Left renal cortex interstitium (tissue), 4 donors: ENCODE measurements around the gene SLC6A3. TPM values are rescaled to one million over a fixed set of nuclear protein-coding genes. Genes with fewer than 3 reads are reported as not detected.

Experiments used
- DNase-seq, 4 donors: peaks; one replicate each; pipeline ENCODE4 v3.0.0-alpha.2; 2013; ENCODE audit warnings: low read depth in 4 of 4, low spot score in 2 of 4, missing footprints in 1 of 4
- polyA plus RNA-seq, 4 donors: library from polyadenylated mRNA; unstranded; fragments of 120-200 nt; gene quantifications; one replicate each; pipeline ENCODE4 v1.2.1, GENCODE V29; 2013; ENCODE audit not compliant: insufficient read length in 4 of 4

SLC6A3 gene
- polyA plus RNA-seq, 4 donors: 0.56 to 0.88 (median 0.67) TPM

DNA sequence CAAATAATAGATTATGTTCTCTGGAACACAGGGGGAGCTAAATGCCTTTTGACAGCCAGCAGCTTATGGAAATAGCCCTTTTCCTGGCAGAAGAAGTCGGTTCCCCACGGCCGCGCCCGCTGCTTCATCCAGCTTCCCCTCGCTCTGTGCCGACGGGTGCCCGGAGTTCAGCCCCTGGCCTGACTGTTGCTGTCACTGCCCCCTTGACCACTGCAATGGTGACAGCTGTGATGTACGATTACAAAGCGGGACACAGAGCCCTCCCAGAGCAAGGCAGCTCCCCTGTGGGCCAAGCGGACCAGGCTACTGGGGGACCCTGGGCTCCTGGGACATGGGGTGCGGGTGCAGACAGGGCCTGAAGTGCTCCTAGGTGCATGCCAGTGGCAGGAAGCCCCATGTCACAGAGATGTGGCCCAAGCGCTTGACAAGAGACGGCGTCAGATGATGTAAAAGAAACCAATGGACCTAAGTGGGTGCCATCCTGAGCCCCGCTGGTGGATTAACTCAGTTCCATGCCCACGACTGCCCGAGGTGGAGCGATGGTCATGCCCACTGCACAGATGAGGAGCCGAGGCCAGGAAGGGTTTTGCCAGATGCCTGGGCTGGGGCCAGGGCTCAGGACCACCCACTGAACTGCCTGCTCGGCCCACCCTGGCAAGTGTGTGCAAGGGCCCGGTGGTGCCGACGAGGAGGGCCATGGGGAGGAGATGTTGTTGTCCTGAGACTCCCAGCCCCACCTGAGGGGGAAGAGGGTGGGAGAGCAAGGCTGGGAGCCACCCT is 87.1 kb downstream of the SLC6A3 start:
- DNase-seq: no peak

- DNase-seq: no peak
These were observed 88.1 kb downstream of the SLC6A3 start for GRCh38 chr5:1356873-1357787.

DNA sequence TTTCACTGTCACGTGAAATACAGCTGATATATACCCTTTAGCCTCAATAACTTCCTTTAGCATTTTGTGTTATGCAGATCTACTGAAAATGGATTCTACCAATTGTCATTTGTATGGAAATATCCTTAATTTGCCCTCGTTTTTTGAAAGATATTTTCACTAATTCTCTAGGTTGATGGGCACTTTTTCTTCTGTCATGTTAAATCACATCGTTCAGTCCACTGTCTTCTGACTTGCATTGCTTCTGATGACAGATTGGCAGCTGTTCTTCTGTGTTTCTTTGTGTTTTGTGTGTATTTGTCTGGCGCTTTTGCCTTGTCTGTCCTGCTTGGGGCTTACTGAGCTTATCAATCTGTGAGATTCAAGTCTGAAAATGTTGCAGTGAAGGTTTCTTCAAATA is 90.7 kb downstream of the SLC6A3 start:
- no peak for DNase-seq

DNA sequence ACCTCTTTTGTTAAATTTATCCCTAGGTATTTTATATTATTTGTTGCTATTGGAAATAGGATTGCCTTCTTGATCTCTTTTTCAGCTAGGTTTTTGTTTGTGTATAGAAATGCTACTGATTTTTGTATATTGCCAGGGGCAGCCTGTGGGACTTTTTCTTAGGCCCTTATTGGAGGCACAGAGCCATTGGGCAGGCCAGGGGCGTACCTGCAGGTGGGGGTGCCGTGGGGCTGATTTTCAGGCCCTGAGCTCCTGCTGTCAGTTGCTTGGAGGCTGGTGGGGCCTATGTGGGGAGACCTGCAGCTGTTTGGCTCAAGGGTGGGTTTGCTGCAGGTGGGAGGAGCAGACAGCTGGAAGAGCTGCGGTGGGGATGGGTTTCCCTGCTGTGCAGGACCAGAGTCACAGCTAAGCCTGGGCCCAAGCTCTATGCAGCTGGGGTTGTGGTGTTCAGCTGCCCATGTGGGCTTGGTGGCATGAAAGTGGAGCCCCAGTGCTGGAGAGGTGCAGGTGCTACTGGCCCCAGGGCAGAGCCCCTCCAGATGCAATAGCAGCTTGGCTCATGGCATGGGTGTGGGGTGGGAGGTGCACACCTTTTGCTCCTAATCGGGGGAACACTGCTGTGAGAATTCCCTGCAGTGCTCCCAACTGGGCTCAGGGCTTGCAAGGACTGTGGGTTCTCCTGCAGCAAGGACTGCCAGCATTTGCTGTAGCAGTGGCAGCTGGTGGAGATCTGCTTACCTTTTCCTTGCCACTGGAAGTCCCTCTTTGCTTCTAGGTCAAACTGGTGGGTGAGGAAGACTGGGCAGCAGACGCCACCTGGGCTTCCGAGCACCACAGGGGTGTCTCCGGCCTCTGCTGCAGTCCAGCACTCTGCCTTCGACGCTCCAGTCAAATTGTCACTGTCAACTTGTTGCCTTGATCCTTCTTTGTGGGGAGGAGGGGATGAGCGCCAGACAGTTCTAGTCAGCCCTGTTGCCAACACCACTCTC is 92.7 kb downstream of the SLC6A3 start:
- no peak for DNase-seq

- DNase-seq: no peak
These were observed 94.1 kb downstream of the SLC6A3 start for GRCh38 chr5:1351156-1351555.

DNA sequence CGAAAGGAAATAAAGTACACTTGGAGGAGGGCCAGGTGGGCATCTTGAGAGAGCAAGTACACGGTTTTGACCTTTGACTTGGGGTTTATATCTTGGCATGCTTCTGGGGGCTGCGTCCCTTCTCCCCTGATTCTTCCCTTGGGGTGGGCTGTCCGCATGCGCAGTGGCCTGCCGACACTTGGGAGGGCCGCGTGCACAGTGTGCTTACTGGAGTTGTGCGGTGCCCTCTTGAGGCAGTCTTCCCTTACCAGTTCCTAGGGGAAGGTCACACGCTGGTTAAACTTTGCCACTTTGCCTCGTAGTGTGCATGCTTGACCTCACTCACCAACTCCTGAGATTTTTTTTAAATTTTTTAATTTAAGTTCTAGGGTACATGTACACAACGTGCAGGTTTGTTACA is 96.0 kb downstream of the SLC6A3 start:
- DNase-seq: no peak

GRCh38 chr5:1348986-1349245 is 96.3 kb downstream of the SLC6A3 start:
- DNase-seq: no peak

- DNase-seq: no peak
These were observed 97.7 kb downstream of the SLC6A3 start for GRCh38 chr5:1347571-1347970.

GRCh38 chr5:1346627-1347440 is 98.4 kb downstream of the SLC6A3 start:
- no peak for DNase-seq

GRCh38 chr5:1345876-1346626 is 99.2 kb downstream of the SLC6A3 start:
- DNase-seq: no peak

GRCh38 chr5:1344975-1345838 is 100.0 kb downstream of the SLC6A3 start, which contains the start of gene CLPTM1L:
Gene CLPTM1L, minus strand, starts transcription at chr5:1345099. Its CDS starts 258 bp downstream, at chr5:1344841.
- peak; percentile 60 to 80 (median 77) for DNase-seq

DNA sequence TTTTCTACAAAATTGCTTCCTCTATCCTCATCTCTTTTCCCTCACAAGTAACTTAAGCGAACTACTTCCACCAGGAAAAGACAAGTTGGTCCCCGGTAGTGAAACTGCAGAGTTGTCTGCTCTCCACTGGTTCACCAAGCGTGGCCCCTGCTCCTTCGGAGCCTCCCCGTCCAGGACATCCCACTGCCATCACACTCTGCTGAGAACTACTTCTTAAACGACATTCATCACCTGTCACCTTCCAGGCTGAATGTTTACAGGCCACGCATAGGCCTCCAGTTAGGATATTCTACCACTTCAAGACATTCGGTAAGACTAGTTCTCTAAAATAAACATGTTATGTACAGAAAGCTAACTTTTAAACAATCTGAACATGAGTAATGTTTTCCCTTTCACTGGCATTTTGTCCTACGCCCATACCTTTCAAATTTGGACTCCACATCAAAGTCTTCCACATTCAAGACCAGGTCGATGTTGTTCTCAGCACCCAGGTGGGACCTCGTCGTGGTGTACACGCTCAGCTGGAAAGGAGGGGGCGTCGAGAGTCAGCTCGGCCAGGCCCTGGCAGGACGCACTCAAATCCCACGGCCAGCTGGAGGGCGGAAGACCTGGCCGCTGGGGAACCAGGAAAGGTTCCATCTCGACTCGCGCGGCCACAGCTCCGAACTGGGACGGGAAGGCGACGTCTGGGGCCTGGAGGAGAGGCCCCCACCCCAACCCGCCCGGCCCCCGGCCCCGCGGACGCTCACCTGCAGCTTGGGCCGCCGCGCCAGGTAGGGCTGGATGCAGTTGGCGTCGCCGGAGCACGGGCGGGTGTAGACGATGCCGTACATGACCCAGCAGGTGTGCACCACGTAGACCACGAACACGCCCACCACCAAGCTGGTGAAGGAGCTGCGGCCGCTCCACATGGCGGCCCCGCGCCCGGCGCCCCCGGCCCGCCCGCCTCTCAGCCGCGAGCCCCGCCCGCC is 101.0 kb downstream of the SLC6A3 start:
- no peak for DNase-seq

DNA sequence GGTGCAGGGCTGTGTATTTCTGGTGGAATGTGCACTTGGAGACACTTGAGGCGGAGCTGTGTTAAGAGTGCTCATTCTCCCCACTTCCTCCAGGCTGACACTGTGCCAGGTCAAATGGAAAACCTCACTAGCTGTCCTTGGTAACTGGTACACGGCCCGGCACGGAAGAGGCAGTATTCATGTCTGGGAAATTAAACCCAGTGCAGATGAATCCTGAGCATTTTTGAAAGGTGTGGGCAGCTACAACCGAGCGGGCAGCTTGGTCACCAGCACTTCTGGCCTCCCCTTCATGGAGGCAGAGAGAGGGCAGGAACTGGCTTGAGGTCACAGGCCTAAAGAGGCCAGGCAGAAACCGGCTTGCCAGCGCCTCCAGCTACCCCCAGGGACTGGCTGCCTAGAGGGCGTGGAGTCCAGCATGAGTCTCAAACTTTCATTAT is 101.9 kb downstream of the SLC6A3 start:
- DNase-seq: no peak
